Astrocyte (in vitro differentiated cells and primary cell): ENCODE data around the gene SLC26A9. TPM values are rescaled to one million over a fixed set of nuclear protein-coding genes. Genes with fewer than 3 reads are reported as not detected.
"Not testable (repeated sequence)": the region's sequence is repeated elsewhere in the genome, so short reads cannot be mapped to it uniquely, and the experiment has no call there.

ENCODE experiments used
- DNase-seq: peaks from one replicate; pipeline ENCODE4 v3.0.0-alpha.2; 2010; ENCODE audit warnings: low read depth
- FAIRE-seq: peaks from 2 replicates; lab custom pipeline; 2011; peaks lifted over from hg19 to GRCh38; lab: Jason Lieb, UNC
- H2AFZ ChIP-seq: 2 replicates; pipeline ENCODE4 v1.6.0; 2012; ENCODE audit warnings: low read depth, low read length, inconsistent platforms
- H3K27ac ChIP-seq: 2 replicates; pipeline ENCODE4 v1.5.1; 2011; ENCODE audit warnings: low read depth, low read length, inconsistent platforms
- H3K27me3 ChIP-seq: 2 replicates; pipeline ENCODE4 v1.6.0; 2011; ENCODE audit warnings: low read length, inconsistent platforms; ENCODE audit not compliant: insufficient read depth
- H3K36me3 ChIP-seq: 2 replicates; pipeline ENCODE4 v1.5.1; 2011; ENCODE audit warnings: low read length, inconsistent platforms; ENCODE audit not compliant: insufficient read depth
- H3K4me1 ChIP-seq: 2 replicates; pipeline ENCODE4 v1.5.1; 2011; ENCODE audit warnings: low read length, inconsistent platforms; ENCODE audit not compliant: insufficient read depth
- H3K4me2 ChIP-seq: 2 replicates; pipeline ENCODE4 v1.6.0; 2012; ENCODE audit warnings: low read length, inconsistent platforms
- H3K4me3 ChIP-seq: 2 replicates; pipeline ENCODE4 v1.5.1; 2011; ENCODE audit warnings: low read depth, mild to moderate bottlenecking, low read length, inconsistent platforms; ENCODE audit not compliant: insufficient read depth
- H3K79me2 ChIP-seq: 2 replicates; pipeline ENCODE4 v1.6.0; 2012; ENCODE audit warnings: mild to moderate bottlenecking, low read length, inconsistent platforms; ENCODE audit not compliant: insufficient read depth
- H3K9ac ChIP-seq: 2 replicates; pipeline ENCODE4 v1.6.0; 2012; ENCODE audit warnings: mild to moderate bottlenecking, low read length, inconsistent platforms
- H3K9me3 ChIP-seq: 2 replicates; pipeline ENCODE4 v1.5.1; 2012; ENCODE audit warnings: low read depth, mild to moderate bottlenecking, low read length, inconsistent platforms; ENCODE audit not compliant: insufficient read depth
- H4K20me1 ChIP-seq: 2 replicates; pipeline ENCODE4 v1.6.0; 2012; ENCODE audit warnings: low read length, inconsistent platforms; ENCODE audit not compliant: insufficient read depth
- H3K27ac Mint-ChIP-seq: one replicate; pipeline ENCODE4 v1.8.0; 2021; ENCODE audit warnings: mild to moderate bottlenecking, mixed read lengths; ENCODE audit not compliant: unreplicated experiment
- H3K27me3 Mint-ChIP-seq: one replicate; pipeline ENCODE4 v1.8.0; 2021; ENCODE audit warnings: low read depth, mixed read lengths; ENCODE audit not compliant: unreplicated experiment
- H3K36me3 Mint-ChIP-seq: one replicate; pipeline ENCODE4 v1.8.0; 2021; ENCODE audit warnings: low read depth, mixed read lengths; ENCODE audit not compliant: unreplicated experiment
- H3K4me1 Mint-ChIP-seq: one replicate; pipeline ENCODE4 v1.8.0; 2021; ENCODE audit warnings: low read depth, mixed read lengths; ENCODE audit not compliant: unreplicated experiment
- H3K4me3 Mint-ChIP-seq: one replicate; pipeline ENCODE4 v1.8.0; 2021; ENCODE audit warnings: mild to moderate bottlenecking, moderate library complexity, mixed read lengths; ENCODE audit not compliant: unreplicated experiment
- H3K9me3 Mint-ChIP-seq: one replicate; pipeline ENCODE4 v1.8.0; 2021; ENCODE audit warnings: mild to moderate bottlenecking, mixed read lengths; ENCODE audit not compliant: unreplicated experiment
- EZH2 ChIP-seq: IDR thresholded peaks from 2 replicates; pipeline ENCODE4 v1.6.1; 2012; ENCODE audit warnings: mild to moderate bottlenecking, low read length, inconsistent platforms; ENCODE audit not compliant: insufficient read depth
- total RNA-seq: library from RNA; stranded (reverse); gene quantifications from 2 replicates; pipeline ENCODE4 v1.2.1, GENCODE V29; 2021
- TF ChIP-seq, protein P1 (sequence below): IDR thresholded peaks from 2 replicates; pipeline ENCODE4 v1.5.1; 2011; ENCODE audit warnings: low read depth, mild to moderate bottlenecking, inconsistent platforms, low read length, moderate library complexity; ENCODE audit not compliant: insufficient read depth

SLC26A9 gene
- total RNA-seq, 1 donor from 2014 or later, result not detected

DNA sequence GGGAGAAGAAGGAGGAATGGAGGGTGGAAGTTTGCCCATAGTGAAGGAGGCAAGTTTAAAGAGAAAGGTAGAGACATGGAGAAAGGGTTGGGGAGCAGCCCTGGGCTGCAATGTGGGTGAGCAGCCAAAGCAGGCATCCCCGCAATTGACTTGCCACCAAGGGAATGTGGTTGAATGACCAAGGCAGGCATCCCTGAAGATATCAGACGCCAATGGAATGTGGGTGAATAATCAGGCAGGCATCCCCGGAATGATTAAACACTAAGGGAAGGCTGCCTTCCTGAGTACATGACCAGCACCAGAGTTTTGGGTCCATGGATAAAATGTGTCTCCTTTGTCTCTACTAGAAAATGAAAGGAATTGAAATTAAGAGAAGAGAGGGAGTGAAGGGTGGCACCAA lies 53.5 kb downstream of the SLC26A9 start:
- H3K9me3 ChIP-seq, H3K9me3 Mint-ChIP-seq, H3K79me2 ChIP-seq, H2AFZ ChIP-seq, FAIRE-seq, H3K36me3 Mint-ChIP-seq, H3K27me3 Mint-ChIP-seq, H3K36me3 ChIP-seq, H4K20me1 ChIP-seq, H3K27me3 ChIP-seq: not testable (repeated sequence)
- peak overlapping the region; percentile 89 for H3K27ac Mint-ChIP-seq
- peak overlapping the region; percentile 47 for H3K4me3 Mint-ChIP-seq
- H3K4me3 ChIP-seq, result peak overlapping the region; percentile 11
- peaks cover 15% of the 10 kb centered on the region for H3K4me1 ChIP-seq
- H3K4me1 Mint-ChIP-seq, result peaks cover 35% of the 10 kb centered on the region
- peak overlapping the region; percentile 65 for H3K4me2 ChIP-seq
- peak; percentile 88 for DNase-seq
- H3K9ac ChIP-seq, result peak overlapping the region; percentile 19
- peak overlapping the region; percentile 49 for H3K27ac ChIP-seq

GRCh38 chr1:205889006-205889405 lies 54.2 kb downstream of the SLC26A9 start:
- DNase-seq, H3K27me3 ChIP-seq, H3K27me3 Mint-ChIP-seq, H3K9me3 Mint-ChIP-seq, H2AFZ ChIP-seq, FAIRE-seq, H3K9ac ChIP-seq, H3K79me2 ChIP-seq, H3K36me3 Mint-ChIP-seq, H3K9me3 ChIP-seq, H3K27ac ChIP-seq, H4K20me1 ChIP-seq, H3K4me3 ChIP-seq, H3K36me3 ChIP-seq: not testable (repeated sequence)
- Histone ChIP-seq H3K4me1 (peaks cover 15% of the 10 kb centered on the region), H3K4me2 (peak overlapping the region; percentile 65)
- Mint-ChIP-seq H3K4me1 (peaks cover 35% of the 10 kb centered on the region), H3K4me3 (peak overlapping the region; percentile 21), H3K27ac (peak overlapping the region; percentile 89)

DNA sequence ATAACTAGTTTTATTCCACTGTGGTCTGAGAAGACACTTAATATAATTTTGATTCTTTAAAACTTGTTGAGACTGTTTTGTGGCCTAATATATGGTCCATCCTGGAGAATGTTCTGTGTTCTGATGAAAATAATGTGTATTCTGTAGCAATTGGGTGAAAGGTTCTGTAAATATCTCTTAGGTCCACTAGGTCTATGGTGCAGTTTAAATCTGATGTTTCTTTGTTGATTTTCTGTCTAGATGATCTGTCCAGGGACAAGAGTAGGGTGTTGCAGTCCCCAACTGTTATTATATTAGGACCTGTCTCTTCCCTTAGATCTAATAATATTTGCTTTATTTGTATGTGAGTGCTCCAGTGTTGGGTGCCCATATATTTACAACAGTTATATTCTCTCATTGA lies 59.5 kb downstream of the SLC26A9 start:
- Histone ChIP-seq H3K27ac (no peak overlapping the region), H3K36me3 (no peaks in the 10 kb centered on the region), H3K4me2 (no peak overlapping the region), H3K27me3 (no peaks in the 10 kb centered on the region), H3K9ac (no peak overlapping the region), H3K4me1 (peaks cover under 1% of the 10 kb centered on the region), H4K20me1 (no peaks in the 10 kb centered on the region), H3K9me3 (peaks cover 4% of the 10 kb centered on the region), H3K4me3 (no peak overlapping the region), H3K79me2 (no peaks in the 10 kb centered on the region), H2AFZ (no peak overlapping the region)
- H3K36me3 Mint-ChIP-seq, result peaks cover 2% of the 10 kb centered on the region
- H3K4me1 Mint-ChIP-seq, result peaks cover 7% of the 10 kb centered on the region
- H3K27ac Mint-ChIP-seq, result no peak overlapping the region
- DNase-seq (no peak), FAIRE-seq (no peak)
- no peaks in the 10 kb centered on the region for H3K27me3 Mint-ChIP-seq
- TF ChIP-seq EZH2, result no peak
- TF ChIP-seq, protein P1, sequence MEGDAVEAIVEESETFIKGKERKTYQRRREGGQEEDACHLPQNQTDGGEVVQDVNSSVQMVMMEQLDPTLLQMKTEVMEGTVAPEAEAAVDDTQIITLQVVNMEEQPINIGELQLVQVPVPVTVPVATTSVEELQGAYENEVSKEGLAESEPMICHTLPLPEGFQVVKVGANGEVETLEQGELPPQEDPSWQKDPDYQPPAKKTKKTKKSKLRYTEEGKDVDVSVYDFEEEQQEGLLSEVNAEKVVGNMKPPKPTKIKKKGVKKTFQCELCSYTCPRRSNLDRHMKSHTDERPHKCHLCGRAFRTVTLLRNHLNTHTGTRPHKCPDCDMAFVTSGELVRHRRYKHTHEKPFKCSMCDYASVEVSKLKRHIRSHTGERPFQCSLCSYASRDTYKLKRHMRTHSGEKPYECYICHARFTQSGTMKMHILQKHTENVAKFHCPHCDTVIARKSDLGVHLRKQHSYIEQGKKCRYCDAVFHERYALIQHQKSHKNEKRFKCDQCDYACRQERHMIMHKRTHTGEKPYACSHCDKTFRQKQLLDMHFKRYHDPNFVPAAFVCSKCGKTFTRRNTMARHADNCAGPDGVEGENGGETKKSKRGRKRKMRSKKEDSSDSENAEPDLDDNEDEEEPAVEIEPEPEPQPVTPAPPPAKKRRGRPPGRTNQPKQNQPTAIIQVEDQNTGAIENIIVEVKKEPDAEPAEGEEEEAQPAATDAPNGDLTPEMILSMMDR, result no peak
- peaks cover 3% of the 10 kb centered on the region for H3K9me3 Mint-ChIP-seq
- no peak overlapping the region for H3K4me3 Mint-ChIP-seq

GRCh38 chr1:205880923-205881322 lies 62.3 kb downstream of the SLC26A9 start:
- no peak overlapping the region for H3K27ac Mint-ChIP-seq
- peaks cover 4% of the 10 kb centered on the region for H3K9me3 ChIP-seq
- H2AFZ ChIP-seq, result no peak overlapping the region

More at GRCh38 chr1:205880923-205881322, 62.3 kb downstream of the SLC26A9 start:
- H3K9me3 Mint-ChIP-seq, result peaks cover 3% of the 10 kb centered on the region
- H3K4me1 Mint-ChIP-seq, result peaks cover 2% of the 10 kb centered on the region
- Histone ChIP-seq H3K4me3 (no peak overlapping the region), H3K36me3 (no peaks in the 10 kb centered on the region), H3K4me1 (no peaks in the 10 kb centered on the region), H3K79me2 (no peaks in the 10 kb centered on the region), H3K9ac (no peak overlapping the region), H3K27ac (no peak overlapping the region), H4K20me1 (no peaks in the 10 kb centered on the region), H3K27me3 (peaks cover 2% of the 10 kb centered on the region), H3K4me2 (no peak overlapping the region)
- no peak for FAIRE-seq
- no peaks in the 10 kb centered on the region for H3K27me3 Mint-ChIP-seq
- H3K4me3 Mint-ChIP-seq, result no peak overlapping the region
- peaks cover 2% of the 10 kb centered on the region for H3K36me3 Mint-ChIP-seq
- TF ChIP-seq, protein P1, result no peak
- no peak for TF ChIP-seq EZH2
- no peak for DNase-seq
